H9 (cell line): Measurements from ENCODE around the gene MED13L. TPM values are rescaled to one million over a fixed set of nuclear protein-coding genes. Genes with fewer than 3 reads are reported as not detected.
"Not testable (repeated sequence)": the region's sequence is repeated elsewhere in the genome, so short reads cannot be mapped to it uniquely, and the experiment has no call there.

Experiments
- DNase-seq: peaks from one replicate; pipeline ENCODE4 v3.0.0-alpha.2; 2017
- H2AFZ ChIP-seq: one replicate; pipeline ENCODE4 v1.6.1; 2013; ENCODE audit warnings: mild to moderate bottlenecking, low read length, control low read depth, moderate library complexity
- H2AK5ac ChIP-seq: 2 replicates; pipeline ENCODE4 v1.6.1; 2013; ENCODE audit warnings: low read length, control low read depth, mixed read lengths; ENCODE audit not compliant: insufficient read length
- H2BK120ac ChIP-seq: one replicate; pipeline ENCODE4 v1.6.1; 2013; ENCODE audit warnings: low read depth, mild to moderate bottlenecking, low read length, control low read depth, inconsistent platforms; ENCODE audit not compliant: poor library complexity, severe bottlenecking
- H2BK12ac ChIP-seq: 2 replicates; pipeline ENCODE4 v1.6.1; 2013; ENCODE audit warnings: low read length, control low read depth, mixed read lengths, low read depth; ENCODE audit not compliant: insufficient read length
- H2BK15ac ChIP-seq: 2 replicates; pipeline ENCODE4 v1.6.1; 2013; ENCODE audit warnings: low read depth, low read length, control low read depth
- H2BK20ac ChIP-seq: one replicate; pipeline ENCODE4 v1.6.1; 2013; ENCODE audit warnings: low read depth, mild to moderate bottlenecking, low read length, control low read depth, inconsistent platforms; ENCODE audit not compliant: poor library complexity, severe bottlenecking
- H2BK5ac ChIP-seq: 2 replicates; pipeline ENCODE4 v1.6.1; 2013; ENCODE audit warnings: low read length, control low read depth, mixed read lengths; ENCODE audit not compliant: insufficient read length
- H3K14ac ChIP-seq: 2 replicates; pipeline ENCODE4 v1.6.1; 2013; ENCODE audit warnings: low read length, control low read depth; ENCODE audit not compliant: insufficient read depth
- H3K18ac ChIP-seq: 2 replicates; pipeline ENCODE4 v1.6.1; 2013; ENCODE audit warnings: low read depth, mild to moderate bottlenecking, mixed read lengths, low read length, control low read depth; ENCODE audit not compliant: insufficient read length
- H3K23ac ChIP-seq: 2 replicates; pipeline ENCODE4 v1.6.1; 2013; ENCODE audit warnings: low read length, control low read depth, mixed read lengths, low read depth; ENCODE audit not compliant: insufficient read length
- H3K23me2 ChIP-seq: 2 replicates; pipeline ENCODE4 v1.6.1; 2013; ENCODE audit warnings: low read depth, mild to moderate bottlenecking, mixed read lengths, low read length, control low read depth; ENCODE audit not compliant: insufficient read length, poor library complexity, severe bottlenecking
- H3K27ac ChIP-seq: 2 replicates; pipeline ENCODE4 v1.5.1; 2013; ENCODE audit warnings: low read length, control low read depth, mixed read lengths, low read depth; ENCODE audit not compliant: insufficient read length
- H3K27me3 ChIP-seq: 2 replicates; pipeline ENCODE4 v1.6.1; 2013; ENCODE audit warnings: low read length, control low read depth, inconsistent platforms; ENCODE audit not compliant: insufficient read depth
- H3K4ac ChIP-seq: 2 replicates; pipeline ENCODE4 v1.6.1; 2013; ENCODE audit warnings: low read depth, mild to moderate bottlenecking, control low read depth, inconsistent platforms, low read length, moderate library complexity
- H3K4me1 ChIP-seq: 2 replicates; pipeline ENCODE4 v1.6.1; 2013; ENCODE audit warnings: low read length, control low read depth, inconsistent platforms; ENCODE audit not compliant: insufficient read depth
- H3K4me2 ChIP-seq: 2 replicates; pipeline ENCODE4 v1.6.1; 2013; ENCODE audit warnings: low read length, control low read depth, mixed read lengths; ENCODE audit not compliant: insufficient read length, insufficient read depth
- H3K56ac ChIP-seq: 2 replicates; pipeline ENCODE4 v1.6.1; 2013; ENCODE audit warnings: low read depth, mild to moderate bottlenecking, mixed read lengths, low read length, control low read depth; ENCODE audit not compliant: insufficient read length
- H3K79me1 ChIP-seq: 2 replicates; pipeline ENCODE4 v1.6.1; 2013; ENCODE audit warnings: low read depth, mild to moderate bottlenecking, moderate library complexity, low read length, control low read depth, inconsistent platforms; ENCODE audit not compliant: insufficient read depth, poor library complexity, severe bottlenecking
- H3K79me2 ChIP-seq: 2 replicates; pipeline ENCODE4 v1.6.1; 2013; ENCODE audit warnings: low read length, control low read depth, inconsistent platforms; ENCODE audit not compliant: insufficient read depth
- H3K9ac ChIP-seq: 2 replicates; pipeline ENCODE4 v1.6.1; 2013; ENCODE audit warnings: low read length, control low read depth, mixed read lengths; ENCODE audit not compliant: insufficient read length; ENCODE audit errors: extremely low read depth
- H3K9me3 ChIP-seq: one replicate; pipeline ENCODE4 v1.6.1; 2013; ENCODE audit warnings: low read depth, low read length, inconsistent platforms; ENCODE audit not compliant: control insufficient read depth
- H3T11ph ChIP-seq: one replicate; pipeline ENCODE4 v1.6.1; 2013; ENCODE audit warnings: mild to moderate bottlenecking, low read length, control low read depth, inconsistent platforms
- H4K20me1 ChIP-seq: one replicate; pipeline ENCODE4 v1.6.1; 2013; ENCODE audit not compliant: control insufficient read depth, insufficient read length, insufficient read depth
- H4K5ac ChIP-seq: 2 replicates; pipeline ENCODE4 v1.6.1; 2013; ENCODE audit warnings: low read depth, mild to moderate bottlenecking, mixed read lengths, low read length, control low read depth; ENCODE audit not compliant: insufficient read length
- H4K8ac ChIP-seq: replicated peaks from 2 replicates; pipeline ENCODE4 v1.6.1; 2013; ENCODE audit warnings: low read length, control low read depth, mixed read lengths, low read depth; ENCODE audit not compliant: insufficient read length
- H4K91ac ChIP-seq: 2 replicates; pipeline ENCODE4 v1.6.1; 2013; ENCODE audit warnings: low read depth, mild to moderate bottlenecking, moderate library complexity, mixed read lengths, low read length, control low read depth; ENCODE audit not compliant: insufficient read length
- H3K27ac Mint-ChIP-seq, 3 experiments: 2 replicates in 2 of 3; 3 replicates in 1 of 3; pipeline ENCODE4 v1.8.0; 2020 to 2021; ENCODE audit warnings: mixed read lengths in 3 of 3, mild to moderate bottlenecking in 1 of 3, moderate library complexity in 1 of 3
- H3K27me3 Mint-ChIP-seq: 2 replicates; pipeline ENCODE4 v1.8.0; 2021; ENCODE audit warnings: low read depth, mild to moderate bottlenecking, moderate library complexity, mixed read lengths
- H3K36me3 Mint-ChIP-seq, 3 experiments: 2 replicates in 2 of 3; 3 replicates in 1 of 3; pipeline ENCODE4 v1.8.0; 2020 to 2021; ENCODE audit warnings: low read depth in 3 of 3, mixed read lengths in 3 of 3; ENCODE audit not compliant: insufficient read depth in 1 of 3
- H3K4me1 Mint-ChIP-seq, 2 experiments: 2 replicates each; pipeline ENCODE4 v1.8.0; 2020; ENCODE audit warnings: mixed read lengths in 2 of 2
- H3K4me3 Mint-ChIP-seq, 2 experiments: 2 replicates in 1 of 2; 3 replicates in 1 of 2; pipeline ENCODE4 v1.8.0; 2020 to 2021; ENCODE audit warnings: mild to moderate bottlenecking in 2 of 2, mixed read lengths in 2 of 2, moderate library complexity in 1 of 2
- H3K9me3 Mint-ChIP-seq, 2 experiments: 2 replicates in 1 of 2; 3 replicates in 1 of 2; pipeline ENCODE4 v1.8.0; 2020; ENCODE audit warnings: mild to moderate bottlenecking in 2 of 2, mixed read lengths in 2 of 2, moderate library complexity in 1 of 2
- CTCF ChIP-seq: fragments of 200-600 bp; sonication (generic); conservative IDR thresholded peaks from 3 replicates; pipeline ENCODE4 v1.8.0; 2021; ENCODE audit warnings: antibody characterized with exemption, mild to moderate bottlenecking
- WGBS: extraction: QIAGEN DNeasy Blood & Tissue Kit; methylation state at CpG from one replicate; pipeline ENCODE4 v1.1.7; 2013; ENCODE audit warnings: missing lambda C conversion rate, low lambda C conversion rate, mixed read lengths; ENCODE audit not compliant: insufficient read length; ENCODE audit errors: extremely low coverage; 5-methylcytosine and 5-hydroxymethylcytosine counted together
- total RNA-seq: library from RNA; stranded (reverse); gene quantifications from 2 replicates; pipeline ENCODE4 v1.2.1, GENCODE V29; 2021

The MED13L gene
- total RNA-seq, 1 experiment from 2014 or later, result 52.4 TPM

- H3K18ac ChIP-seq, result no peak overlapping the region
- no CpG with 5 or more reads among the region's 9 CpGs for WGBS
- no peak overlapping the region for H2AK5ac ChIP-seq
- H3K56ac ChIP-seq, result no peak overlapping the region
- H3T11ph ChIP-seq, result no peak overlapping the region
- H3K27ac Mint-ChIP-seq, result peak overlapping the region in 1 of 3 experiments; percentile 53; a peak in 1 of 7 replicates
- no peak overlapping the region for H3K27ac ChIP-seq
- H3K79me2 ChIP-seq, result peaks cover 7% of the 10 kb centered on the region; the same call in 1 of the 2 replicates
- no peaks in the 10 kb centered on the region for H3K79me1 ChIP-seq
- no peak overlapping the region for H2BK5ac ChIP-seq
- H3K14ac ChIP-seq, result no peak overlapping the region
- no peak overlapping the region for H3K9ac ChIP-seq
- peaks cover 0 to 4% (median 0%) of the 10 kb centered on the region in 3 experiments; a peak in 1 of 7 replicates for H3K36me3 Mint-ChIP-seq
- no peaks in the 10 kb centered on the region for H3K23me2 ChIP-seq
- H4K20me1 ChIP-seq, result no peaks in the 10 kb centered on the region
- no peak overlapping the region for H2BK12ac ChIP-seq
- H3K9me3 Mint-ChIP-seq, result no peaks in the 10 kb centered on the region
- DNase-seq, result no peak
- H3K4ac ChIP-seq, result no peak overlapping the region
- H4K8ac ChIP-seq, result no peak overlapping the region
- no peaks in the 10 kb centered on the region for H3K9me3 ChIP-seq
- H3K4me3 Mint-ChIP-seq, result no peak overlapping the region
- peaks cover 4% of the 10 kb centered on the region; the same call in 1 of the 2 replicates for H3K4me1 ChIP-seq
- no peak overlapping the region for H3K4me2 ChIP-seq
- H2BK20ac ChIP-seq, result no peak overlapping the region
- H3K27me3 ChIP-seq, result no peaks in the 10 kb centered on the region
- no peak overlapping the region for H4K5ac ChIP-seq
- no peak overlapping the region for H4K91ac ChIP-seq
- no peak overlapping the region for H2AFZ ChIP-seq
- TF ChIP-seq CTCF, result no peak
- no peaks in the 10 kb centered on the region; the same call in 1 of the 2 replicates for H3K27me3 Mint-ChIP-seq
- no peak overlapping the region for H2BK15ac ChIP-seq
- no peak overlapping the region for H2BK120ac ChIP-seq
- peaks cover 32 to 36% of the 10 kb centered on the region in 2 experiments for H3K4me1 Mint-ChIP-seq
- no peak overlapping the region for H3K23ac ChIP-seq
Measured at GRCh38 chr12:116241157-116241759, 36.2 kb downstream of the MED13L start.

- not testable (repeated sequence) for H2BK120ac ChIP-seq, H2AK5ac ChIP-seq, H4K20me1 ChIP-seq, H3K27me3 ChIP-seq, H4K8ac ChIP-seq, H2BK5ac ChIP-seq, H3K27ac Mint-ChIP-seq, H4K91ac ChIP-seq, H3K23me2 ChIP-seq, H3K14ac ChIP-seq, H3K9me3 Mint-ChIP-seq, DNase-seq, H3K9me3 ChIP-seq, H3K79me2 ChIP-seq, H3K4me2 ChIP-seq, H3K9ac ChIP-seq, H3K36me3 Mint-ChIP-seq, H2AFZ ChIP-seq, H2BK12ac ChIP-seq, H3K27me3 Mint-ChIP-seq, H3K23ac ChIP-seq, H2BK20ac ChIP-seq, H3K4ac ChIP-seq, H3K4me3 Mint-ChIP-seq, H3K27ac ChIP-seq, H3K18ac ChIP-seq, H4K5ac ChIP-seq, H3K79me1 ChIP-seq, H2BK15ac ChIP-seq, H3K56ac ChIP-seq, H3T11ph ChIP-seq, H3K4me1 ChIP-seq
- WGBS, result no CpG with 5 or more reads among the region's 13 CpGs
- peaks cover 6 to 15% of the 10 kb centered on the region in 2 experiments for H3K4me1 Mint-ChIP-seq
Measured at GRCh38 chr12:116238570-116239119, 38.8 kb downstream of the MED13L start.
